Measurements from ENCODE around the gene TTC21B. TPM values are rescaled to one million over a fixed set of nuclear protein-coding genes. Genes with fewer than 3 reads are reported as not detected.
A peak's percentile ranks its signal among the peaks of the same experiment; 100 is the strongest.

The TTC21B gene
- total and polyA plus RNA-seq, 2 of the 8 experiments (the other 6 are each of a cell fraction or from before 2014, with no cell fraction given), result 6.9 to 20.8 TPM

- 1% methylated on average over 16 of the region's 24 CpGs; no CpG with 5 or more reads in 1 of the 2 experiments for WGBS, 2 experiments (ENCODE audit: extremely low coverage in 1 of 2, insufficient coverage in 1 of 2, insufficient read length in 1 of 2, insufficient replicate concordance in 2 of 2, low coverage in 1 of 2, low lambda C conversion rate in 2 of 2, missing lambda C conversion rate in 1 of 2)
- CTCF ChIA-PET (ENCODE audit: partially characterized antibody), result interaction anchor here (0.6 to 2.8 kb wide), 7 partner anchors 8 to 262 kb away, joined by 3 to 14 read pairs (median 7); partner anchors contain the start of gene SCN1A
- no peak overlapping the region for H2BK5ac ChIP-seq (ENCODE audit: low read depth, low read length)
- no peak overlapping the region for H2BK20ac ChIP-seq (ENCODE audit: low read length)
- TF ChIP-seq BCL11A (IDR thresholded peaks at IDR 0.05; ENCODE audit: low read depth in 2 of 2, low read length in 2 of 2) (no peak), CHD1 (IDR thresholded peaks at IDR 0.05; ENCODE audit: low read depth, low read length) (no peak), KDM5A (IDR thresholded peaks at IDR 0.05; ENCODE audit: low read length) (no peak), SIN3A (conservative IDR thresholded peaks at IDR 0.05 in 1 of 2, IDR thresholded peaks at IDR 0.05 in 1 of 2; ENCODE audit: low read depth in 1 of 2, low read length in 2 of 2) (0 out of 4 replicates have a peak, but pooled peaks of 1 of the 2 experiments have one; percentile 51)
- TF ChIP-seq, protein P1, sequence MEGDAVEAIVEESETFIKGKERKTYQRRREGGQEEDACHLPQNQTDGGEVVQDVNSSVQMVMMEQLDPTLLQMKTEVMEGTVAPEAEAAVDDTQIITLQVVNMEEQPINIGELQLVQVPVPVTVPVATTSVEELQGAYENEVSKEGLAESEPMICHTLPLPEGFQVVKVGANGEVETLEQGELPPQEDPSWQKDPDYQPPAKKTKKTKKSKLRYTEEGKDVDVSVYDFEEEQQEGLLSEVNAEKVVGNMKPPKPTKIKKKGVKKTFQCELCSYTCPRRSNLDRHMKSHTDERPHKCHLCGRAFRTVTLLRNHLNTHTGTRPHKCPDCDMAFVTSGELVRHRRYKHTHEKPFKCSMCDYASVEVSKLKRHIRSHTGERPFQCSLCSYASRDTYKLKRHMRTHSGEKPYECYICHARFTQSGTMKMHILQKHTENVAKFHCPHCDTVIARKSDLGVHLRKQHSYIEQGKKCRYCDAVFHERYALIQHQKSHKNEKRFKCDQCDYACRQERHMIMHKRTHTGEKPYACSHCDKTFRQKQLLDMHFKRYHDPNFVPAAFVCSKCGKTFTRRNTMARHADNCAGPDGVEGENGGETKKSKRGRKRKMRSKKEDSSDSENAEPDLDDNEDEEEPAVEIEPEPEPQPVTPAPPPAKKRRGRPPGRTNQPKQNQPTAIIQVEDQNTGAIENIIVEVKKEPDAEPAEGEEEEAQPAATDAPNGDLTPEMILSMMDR (IDR thresholded peaks at IDR 0.05; ENCODE audit: control extremely low read depth in 1 of 3, insufficient read depth in 1 of 3, low read depth in 1 of 3, low read length in 3 of 3), result no peak
- TF ChIP-seq, protein P2, sequence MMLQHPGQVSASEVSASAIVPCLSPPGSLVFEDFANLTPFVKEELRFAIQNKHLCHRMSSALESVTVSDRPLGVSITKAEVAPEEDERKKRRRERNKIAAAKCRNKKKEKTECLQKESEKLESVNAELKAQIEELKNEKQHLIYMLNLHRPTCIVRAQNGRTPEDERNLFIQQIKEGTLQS (IDR thresholded peaks at IDR 0.05; ENCODE audit: insufficient read depth, low read depth, low read length), result no peak
- H3K18ac ChIP-seq (ENCODE audit: extremely low read depth, low read length), result no peak overlapping the region
- H3K4me2 ChIP-seq (ENCODE audit: insufficient read depth in 1 of 2, low read depth in 2 of 2, low read length in 2 of 2), result peak overlapping the region; percentile 62 to 70
- H3K4me1 ChIP-seq (replicated peaks in 1 of 4; ENCODE audit: control insufficient read depth in 3 of 4, insufficient read depth in 4 of 4, low read length in 3 of 4), result peaks cover 0 to 2% (median 0%) of the 10 kb centered on the region in 4 experiments; a peak in 2 of 7 replicates
- peaks cover 0 to 4% of the 10 kb centered on the region in 2 experiments for H4K20me1 ChIP-seq (replicated peaks in 1 of 2; ENCODE audit: control insufficient read depth in 1 of 2, insufficient read depth in 2 of 2, low read length in 2 of 2)
- H2AFZ ChIP-seq (ENCODE audit: low read length), result no peak overlapping the region
- H2BK15ac ChIP-seq (ENCODE audit: low read length), result no peak overlapping the region
- peak overlapping the region; percentile 59; the same call in 1 of the 2 replicates for H4K8ac ChIP-seq (ENCODE audit: extremely low read depth, insufficient read depth, low read length)
- H2AK5ac ChIP-seq (ENCODE audit: low read depth, low read length), result no peak overlapping the region
- peaks cover 2% of the 10 kb centered on the region; the same call in 1 of the 2 replicates for H3K23me2 ChIP-seq (ENCODE audit: low read depth, low read length)
- H3K9me3 ChIP-seq (ENCODE audit: insufficient read depth in 2 of 2, low read depth in 1 of 2, low read length in 1 of 2), result peaks cover 0 to 8% of the 10 kb centered on the region in 2 experiments; a peak in 2 of 4 replicates
- H4K5ac ChIP-seq (ENCODE audit: insufficient read length, low read depth, low read length), result no peak overlapping the region
- peaks cover 0 to 9% (median 3%) of the 10 kb centered on the region in 4 experiments; a peak in 2 of 8 replicates for H3K36me3 ChIP-seq (ENCODE audit: control insufficient read depth in 2 of 4, insufficient read depth in 4 of 4, low read length in 3 of 4)
- peak overlapping the region; percentile 69 to 87 (median 74) for H3K4me3 ChIP-seq (ENCODE audit: extremely low read depth in 1 of 4, insufficient read depth in 2 of 4, low read depth in 3 of 4, low read length in 4 of 4)
- POLR2A ChIA-PET (ENCODE audit: partially characterized antibody), result interaction anchor here (0.6 to 1.1 kb wide), 4 partner anchors 8 to 608 kb away, joined by 3 to 10 read pairs (median 3); no protein-coding TSS in a partner anchor
- peak overlapping the region; percentile 54 to 76 (median 66) for H3K9ac ChIP-seq (replicated peaks in 1 of 4; ENCODE audit: extremely low read depth in 1 of 4, low read depth in 3 of 4, low read length in 3 of 4)
- no peak for FAIRE-seq
- H3K79me2 ChIP-seq (ENCODE audit: control insufficient read depth in 1 of 2, insufficient read depth in 2 of 2, low read length in 2 of 2), result peaks cover 0 to 34% of the 10 kb centered on the region in 2 experiments; a peak in 3 of 4 replicates
- H3K79me1 ChIP-seq (ENCODE audit: low read depth, low read length), result no peaks in the 10 kb centered on the region; the same call in 1 of the 2 replicates
- H4K91ac ChIP-seq (replicated peaks; ENCODE audit: insufficient read length, low read length), result no peak overlapping the region
- H2BK120ac ChIP-seq (replicated peaks; ENCODE audit: low read depth, low read length), result no peak overlapping the region
- H3K27ac ChIP-seq (ENCODE audit: low read depth, low read length), result peak overlapping the region; percentile 35; the same call in 1 of the 2 replicates
- no peak for DNase-seq (ENCODE audit: low read depth in 1 of 2, low spot score in 2 of 2)
- peak overlapping the region; percentile 37 for H3K56ac ChIP-seq (replicated peaks; ENCODE audit: insufficient read length, low read depth, low read length)
- H3K4ac ChIP-seq (replicated peaks; ENCODE audit: insufficient read length, low read depth, low read length), result no peak overlapping the region
- no peak overlapping the region for H2BK12ac ChIP-seq (ENCODE audit: low read depth, low read length)
- H3K14ac ChIP-seq (ENCODE audit: insufficient read length), result no peak overlapping the region
- no peaks in the 10 kb centered on the region for H3K27me3 ChIP-seq (replicated peaks in 1 of 4; ENCODE audit: control insufficient read depth in 3 of 4, extremely low read depth in 1 of 4, insufficient read depth in 3 of 4, low read length in 3 of 4)
- no peak overlapping the region for H3K23ac ChIP-seq (ENCODE audit: insufficient read length)
These were observed 296 bp downstream of the TTC21B start for GRCh38 chr2:165953306-165953654.
